Stimulated activated CD4-positive, alpha-beta T cell treated with anti-CD3 and anti-CD28 coated beads, Interleukin-15, amount 100 ng/mL, for 1 hour (primary cell): Measurements from ENCODE around the gene PPP1R14B.

Source experiments
- DNase-seq, 2 donors: peaks; one replicate each; pipeline ENCODE4 v3.0.0-alpha.2; 2020; ENCODE audit warnings: low read depth in 1 of 2, low spot score in 1 of 2

PPP1R14B gene

DNA sequence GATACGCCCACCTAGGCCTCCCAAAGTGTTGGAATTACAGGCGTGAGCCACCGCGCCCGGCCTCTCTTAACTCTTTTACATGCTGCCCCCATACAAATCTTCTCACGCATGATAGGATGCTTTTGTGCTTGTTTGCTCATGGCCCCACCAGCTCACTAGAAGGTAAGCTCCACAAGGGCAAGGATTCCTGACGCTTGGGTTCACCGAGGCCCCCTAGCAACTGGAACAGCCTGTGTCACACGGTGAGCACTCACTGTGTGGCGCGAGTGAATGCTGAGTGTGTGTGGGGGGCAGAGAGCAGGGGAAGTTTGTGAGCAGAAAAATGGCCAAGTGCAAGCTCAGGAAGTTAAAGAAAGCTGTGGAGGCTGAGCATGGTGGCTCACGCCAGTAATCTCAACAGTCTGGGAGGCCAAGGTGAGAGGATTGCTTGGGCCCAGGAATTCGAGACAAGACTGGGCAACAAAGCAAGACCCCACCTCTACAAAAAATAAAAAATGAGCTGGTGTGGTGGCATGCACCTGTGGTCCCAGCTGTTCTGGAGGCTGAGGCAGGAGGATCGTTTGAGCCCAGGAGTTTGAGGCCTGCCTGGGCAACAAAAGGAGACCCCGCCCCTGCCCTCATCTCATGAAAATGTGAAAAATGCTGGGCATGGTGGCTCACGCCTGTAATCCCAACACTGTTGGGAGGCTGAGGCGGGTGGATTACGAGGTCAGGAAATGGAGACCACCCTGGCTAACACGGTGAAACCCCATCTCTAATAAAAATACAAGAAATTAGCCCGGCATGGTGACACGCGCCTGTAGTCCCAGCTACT is 35.4 kb upstream of the PPP1R14B start:
- no peak for DNase-seq

DNA sequence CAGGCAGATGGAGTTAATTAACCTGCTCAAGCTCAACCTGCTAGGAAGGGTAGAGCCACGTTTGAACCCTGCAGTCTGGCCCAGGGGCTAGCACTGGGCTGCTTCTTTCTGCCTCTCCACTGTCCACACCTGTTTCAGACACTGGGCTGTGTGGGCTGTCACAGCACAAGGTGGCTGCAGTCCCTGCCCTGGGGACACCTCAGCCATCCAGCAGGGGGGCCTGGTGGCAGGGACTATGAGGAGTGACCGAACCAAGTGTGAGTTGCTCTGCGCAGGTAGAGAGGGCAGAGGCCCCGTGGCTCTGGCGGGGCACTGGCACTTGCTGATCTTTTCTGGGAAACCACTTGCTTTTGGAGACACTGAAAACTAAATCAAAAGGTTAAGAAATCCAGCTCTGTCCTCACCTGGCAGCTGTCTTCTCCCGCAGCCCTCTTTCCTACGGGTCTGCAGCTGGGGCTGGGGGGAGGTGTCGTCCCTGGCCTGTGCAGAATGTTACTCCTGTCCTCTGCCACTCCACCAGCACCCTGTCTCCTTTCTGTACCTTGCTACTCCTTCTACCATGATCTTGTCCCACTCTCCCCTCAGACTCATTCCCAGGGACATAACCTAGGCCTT is 31.9 kb upstream of the PPP1R14B start:
- DNase-seq, result no peak

- no peak for DNase-seq
Observed at GRCh38 chr11:64276653-64277431, 30.1 kb upstream of the PPP1R14B start.

GRCh38 chr11:64275841-64276240 is 29.1 kb upstream of the PPP1R14B start:
- no peak for DNase-seq

DNA sequence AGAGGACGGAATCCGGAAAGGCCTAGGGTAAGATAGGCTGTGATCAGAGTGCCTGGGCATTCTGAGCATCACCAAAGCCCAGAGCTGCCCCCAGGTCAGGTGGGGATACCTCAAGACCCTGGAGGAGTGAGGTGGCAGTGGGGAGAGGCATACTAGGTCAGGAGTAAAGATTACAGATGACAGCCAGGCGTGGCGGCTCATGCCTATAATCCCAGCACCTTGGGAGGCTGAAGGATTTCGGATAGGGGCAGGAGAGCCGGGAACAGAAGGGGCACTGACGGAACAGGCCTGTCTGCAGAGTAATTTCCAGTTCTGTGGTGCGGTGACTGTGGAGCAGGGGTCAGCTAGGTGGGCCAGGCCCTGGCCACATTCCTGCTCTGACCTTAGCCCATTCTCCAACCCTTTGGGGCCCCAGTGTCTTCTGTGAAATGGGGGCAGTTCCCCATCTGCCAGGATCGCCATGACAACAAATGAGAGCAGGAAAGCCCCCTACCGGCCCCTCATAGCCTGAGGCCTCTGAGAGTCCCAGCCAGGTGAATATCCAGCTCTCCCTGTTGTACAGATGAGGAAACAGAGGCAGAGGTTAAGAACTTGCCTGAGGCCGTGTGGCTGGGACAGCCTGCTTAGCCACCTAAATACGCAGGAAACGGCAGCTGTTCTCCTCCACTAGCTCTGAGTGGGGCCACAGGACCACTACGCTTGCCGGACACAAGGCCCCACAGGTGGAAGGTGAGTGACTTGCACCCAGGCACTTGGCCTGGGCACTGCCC is 28.5 kb upstream of the PPP1R14B start:
- DNase-seq, result no peak

GRCh38 chr11:64269540-64270220 is 22.9 kb upstream of the PPP1R14B start:
- peak; percentile 95 to 98 for DNase-seq

- no peak for DNase-seq
Observed at GRCh38 chr11:64268893-64269539, 22.3 kb upstream of the PPP1R14B start.

GRCh38 chr11:64268025-64268892 is 21.5 kb upstream of the PPP1R14B start:
- no peak for DNase-seq

DNA sequence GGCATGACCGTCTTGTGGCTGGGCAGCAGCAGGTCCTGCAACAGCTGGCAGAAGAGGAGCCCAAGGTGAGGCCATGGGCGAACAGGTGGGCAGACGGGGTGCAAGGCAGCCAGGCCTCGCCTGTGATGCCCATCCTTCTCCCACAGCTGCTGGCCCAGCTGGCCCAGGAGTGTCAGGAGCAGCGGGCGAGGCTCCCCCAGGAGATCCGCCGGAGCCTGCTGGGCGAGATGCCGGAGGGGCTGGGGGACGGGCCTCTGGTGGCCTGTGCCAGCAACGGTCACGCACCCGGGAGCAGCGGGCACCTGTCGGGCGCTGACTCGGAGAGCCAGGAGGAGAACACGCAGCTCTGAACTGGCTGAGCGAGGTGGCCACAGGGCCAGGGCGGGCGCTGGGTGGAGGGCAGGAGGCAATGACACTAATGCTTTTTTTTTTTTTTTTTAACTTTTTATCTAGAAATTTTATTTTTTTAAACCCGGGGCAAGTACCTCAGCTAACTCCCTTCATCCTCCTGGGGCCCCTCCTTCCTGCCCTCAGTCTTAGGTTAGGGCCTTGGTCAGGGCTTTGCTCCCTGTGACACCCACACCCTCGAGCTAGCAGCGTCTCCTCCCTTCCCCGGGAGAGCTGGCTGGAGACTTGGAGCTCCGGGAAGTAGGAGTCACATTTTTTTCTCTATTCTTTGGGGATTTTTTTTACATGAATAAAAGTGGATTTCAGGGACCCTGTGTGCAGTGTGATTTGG is 20.6 kb upstream of the PPP1R14B start:
- DNase-seq, result no peak

- DNase-seq, result no peak
Observed at GRCh38 chr11:64266339-64266738, 19.6 kb upstream of the PPP1R14B start.

GRCh38 chr11:64265176-64266160 is 18.7 kb upstream of the PPP1R14B start:
- DNase-seq, result no peak

GRCh38 chr11:64264371-64264852 is 17.7 kb upstream of the PPP1R14B start:
- DNase-seq, result no peak

DNA sequence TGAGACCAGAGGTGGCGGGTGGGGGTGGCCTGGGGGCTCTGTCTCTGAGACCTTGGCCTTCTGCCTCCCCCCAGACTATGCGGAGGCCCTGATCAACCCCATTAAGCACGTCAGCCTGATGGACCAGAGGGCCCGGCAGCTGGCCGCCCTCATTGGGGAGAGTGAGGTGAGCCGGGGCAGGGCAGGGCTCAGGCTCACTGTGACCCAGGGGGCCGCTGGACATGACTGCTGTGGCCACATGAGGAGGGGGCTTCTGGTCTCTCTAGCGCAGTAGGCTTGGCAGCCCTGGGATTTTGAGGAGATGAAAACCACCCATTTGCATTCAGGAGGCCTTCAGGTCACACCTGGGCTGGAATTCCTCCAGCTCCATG is 17.2 kb upstream of the PPP1R14B start:
- DNase-seq, result no peak

- DNase-seq, result no peak
Observed at GRCh38 chr11:64263021-64263946, 16.5 kb upstream of the PPP1R14B start.

DNA sequence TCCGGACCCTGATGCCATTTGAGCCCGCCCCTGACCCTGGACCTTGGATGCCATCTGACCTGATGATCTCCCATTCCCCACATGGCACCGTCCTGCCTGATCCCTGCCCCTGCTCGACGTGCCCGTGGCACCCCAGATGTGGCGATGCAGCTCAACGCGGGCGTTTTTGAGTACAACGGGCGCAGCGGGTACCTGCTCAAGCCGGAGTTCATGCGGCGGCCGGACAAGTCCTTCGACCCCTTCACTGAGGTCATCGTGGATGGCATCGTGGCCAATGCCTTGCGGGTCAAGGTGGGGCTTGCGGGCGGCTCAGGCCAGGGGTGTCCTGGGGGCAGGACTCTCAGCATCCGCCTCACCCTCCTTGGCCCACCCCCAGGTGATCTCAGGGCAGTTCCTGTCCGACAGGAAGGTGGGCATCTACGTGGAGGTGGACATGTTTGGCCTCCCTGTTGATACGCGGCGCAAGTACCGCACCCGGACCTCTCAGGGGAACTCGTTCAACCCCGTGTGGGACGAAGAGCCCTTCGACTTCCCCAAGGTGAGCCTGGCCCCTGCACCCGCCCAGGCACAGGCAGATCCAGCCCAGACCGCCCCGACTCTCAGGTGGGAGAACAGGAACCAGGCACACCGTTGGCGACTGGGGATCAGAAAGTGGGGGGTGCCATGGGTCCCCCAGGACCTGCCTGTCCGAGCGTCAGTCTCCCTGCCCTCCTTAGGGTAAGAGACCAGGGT is 15.7 kb upstream of the PPP1R14B start:
- no peak for DNase-seq
